ENCODE measurements around the gene FCRL1.

FCRL1 gene, protein sequence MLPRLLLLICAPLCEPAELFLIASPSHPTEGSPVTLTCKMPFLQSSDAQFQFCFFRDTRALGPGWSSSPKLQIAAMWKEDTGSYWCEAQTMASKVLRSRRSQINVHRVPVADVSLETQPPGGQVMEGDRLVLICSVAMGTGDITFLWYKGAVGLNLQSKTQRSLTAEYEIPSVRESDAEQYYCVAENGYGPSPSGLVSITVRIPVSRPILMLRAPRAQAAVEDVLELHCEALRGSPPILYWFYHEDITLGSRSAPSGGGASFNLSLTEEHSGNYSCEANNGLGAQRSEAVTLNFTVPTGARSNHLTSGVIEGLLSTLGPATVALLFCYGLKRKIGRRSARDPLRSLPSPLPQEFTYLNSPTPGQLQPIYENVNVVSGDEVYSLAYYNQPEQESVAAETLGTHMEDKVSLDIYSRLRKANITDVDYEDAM

DNA sequence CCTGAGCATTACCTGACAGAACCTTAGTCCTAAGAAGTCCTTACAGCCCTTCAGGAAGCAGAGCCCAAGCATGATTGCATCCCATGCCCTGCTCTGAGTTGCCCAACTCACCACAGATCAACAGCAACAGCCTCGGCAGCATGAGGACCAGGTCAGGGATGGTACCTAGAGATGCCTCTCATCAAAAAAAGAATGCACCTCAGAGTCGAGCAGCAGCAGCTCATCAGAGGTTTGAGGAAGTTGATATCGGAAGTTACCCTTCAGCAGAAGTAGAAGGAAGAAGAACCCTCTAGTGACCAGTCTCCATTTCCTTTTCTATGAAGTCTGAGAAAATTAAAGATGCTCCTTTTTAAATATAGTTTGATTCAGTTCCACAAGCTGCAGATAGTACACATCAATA, at the start of gene FCRL1:
FCRL1 (minus strand) TSS at position 225 of the 400 bp plus-strand sequence; CDS start at position 142, 83 bp downstream.
- DNase-seq: no peak

DNA sequence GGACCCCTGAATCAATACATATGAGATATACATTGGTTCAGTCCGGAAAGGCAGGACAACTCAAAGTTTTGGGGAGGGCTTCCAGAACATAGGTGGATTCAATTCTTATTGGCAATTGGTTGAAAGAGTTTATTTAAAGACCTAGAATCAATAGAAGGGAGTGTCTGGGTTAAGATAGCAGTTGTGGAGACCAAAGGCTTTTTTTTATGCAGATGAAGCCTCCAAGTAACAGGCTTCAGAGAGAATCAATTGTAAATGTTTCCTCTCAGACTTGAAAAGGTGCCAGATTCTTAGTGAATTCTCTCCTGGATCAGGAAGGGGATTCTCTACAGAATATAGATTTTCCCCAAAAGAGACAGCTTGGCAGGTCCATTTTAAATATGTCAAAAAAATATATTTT, 48.7 kb upstream of the FCRL1 start:
- DNase-seq: no peak

DNA sequence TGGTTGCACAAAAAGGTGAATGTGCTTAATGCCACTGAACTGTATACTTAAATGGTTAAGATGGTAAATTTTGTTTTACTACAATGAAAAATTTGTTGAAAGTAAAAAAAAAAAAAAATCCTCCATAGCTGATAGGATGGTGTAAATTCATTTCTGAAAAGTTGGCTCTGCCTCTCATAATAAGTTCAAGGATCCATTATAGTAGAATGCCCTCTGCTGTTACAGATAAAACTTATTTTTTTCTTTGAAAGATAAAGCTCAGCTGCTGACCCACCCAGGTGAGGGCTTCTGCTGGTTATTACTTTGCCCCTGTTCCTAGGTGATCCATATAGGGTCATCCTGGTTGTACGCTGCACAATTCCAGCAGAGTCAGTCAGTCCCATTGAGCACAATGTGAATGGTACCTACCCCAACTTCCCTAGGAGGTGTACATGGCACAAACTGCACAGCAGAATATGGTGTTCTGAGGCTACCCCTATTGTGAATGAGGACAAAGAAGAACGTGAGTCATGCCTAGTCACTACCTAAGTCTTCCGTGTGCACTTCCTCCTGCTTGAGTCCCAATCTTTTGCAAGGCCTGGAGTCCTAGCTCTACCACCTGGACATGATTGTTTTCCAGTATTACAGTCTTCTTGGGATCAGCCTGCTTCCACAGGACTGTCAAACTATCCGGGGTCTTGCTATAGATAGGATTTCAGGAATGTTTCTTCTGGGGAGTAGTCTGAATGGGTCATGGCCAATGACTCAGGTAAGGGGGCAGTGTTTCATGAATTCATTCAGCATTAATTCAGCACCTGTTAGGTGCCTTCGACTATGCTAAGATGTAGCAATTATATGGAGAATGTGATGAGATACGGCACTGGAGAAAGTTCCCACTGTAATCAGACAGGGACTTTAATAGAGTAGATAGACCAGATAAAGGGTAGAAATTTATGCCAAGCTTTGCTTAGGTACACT, 42.5 kb upstream of the FCRL1 start:
- no peak for DNase-seq

DNA sequence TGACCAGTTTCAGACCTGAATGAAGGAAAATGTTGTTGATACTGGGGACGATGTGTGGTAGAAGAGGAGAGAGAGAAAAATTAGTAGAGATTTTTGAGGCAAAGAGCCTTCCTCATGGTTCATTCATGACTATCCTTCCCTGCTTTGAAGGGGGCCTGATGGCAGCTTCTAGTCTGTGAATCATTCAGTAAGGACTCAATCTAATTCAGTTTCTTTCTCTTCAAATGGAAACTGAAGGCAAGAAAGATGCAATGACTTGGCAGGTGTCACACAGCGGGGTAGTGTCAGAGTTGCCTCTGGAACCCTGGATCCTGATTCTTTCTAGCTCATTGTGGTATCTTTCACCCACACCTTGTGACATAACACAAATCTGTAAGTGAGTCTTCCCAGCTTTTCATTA, 36.6 kb upstream of the FCRL1 start:
- DNase-seq: no peak

DNA sequence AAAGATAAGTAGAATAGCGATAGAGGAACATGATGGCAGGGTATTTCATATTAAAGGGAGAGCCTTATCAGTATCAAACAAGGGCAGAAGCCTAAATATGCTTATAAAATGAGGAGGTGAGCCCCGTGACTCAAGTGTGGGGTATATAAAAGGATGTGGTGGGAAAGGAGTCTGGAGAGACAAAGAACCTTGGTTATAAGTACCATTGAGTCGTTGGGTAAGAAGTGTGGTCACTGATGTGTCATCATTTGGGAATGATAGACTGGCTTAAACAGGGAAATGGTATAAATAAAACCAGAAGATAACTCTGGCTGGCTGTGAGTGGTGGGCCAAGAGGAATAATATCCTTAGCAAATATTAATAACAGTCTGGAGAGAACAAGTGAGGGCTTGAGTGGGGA, 32.6 kb upstream of the FCRL1 start:
- no peak for DNase-seq

DNA sequence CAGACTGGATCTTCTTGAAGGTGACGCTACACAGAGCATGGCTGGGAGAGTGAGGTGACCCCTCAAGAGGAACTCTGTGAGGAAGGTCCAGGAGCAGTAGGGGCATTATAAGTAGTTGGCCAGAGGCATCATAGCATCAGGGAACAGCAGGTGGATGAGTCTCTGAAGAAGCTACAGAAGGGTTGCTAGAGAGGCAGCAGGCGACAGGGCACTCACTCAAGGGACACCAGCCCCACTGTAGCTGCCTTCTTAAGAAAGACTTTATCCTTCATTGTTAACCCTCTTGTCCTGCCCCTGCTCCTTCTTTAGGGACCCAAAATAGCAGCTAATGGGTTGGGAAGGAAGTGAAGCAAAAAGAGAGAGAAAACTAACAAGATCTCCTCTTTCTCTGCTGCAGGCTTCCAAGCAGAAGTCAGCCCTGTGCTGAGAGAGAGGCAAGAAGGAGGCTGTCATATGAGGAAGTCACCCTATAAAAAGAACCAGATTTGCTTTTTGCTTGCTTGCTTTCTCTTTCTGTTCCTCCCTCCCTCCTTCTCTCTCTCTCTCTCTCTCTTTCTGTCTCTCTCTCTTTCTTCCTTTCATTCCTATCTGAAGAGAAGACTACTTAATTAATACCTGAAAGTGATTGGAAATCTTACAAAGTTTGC, 29.4 kb upstream of the FCRL1 start:
- no peak for DNase-seq

DNA sequence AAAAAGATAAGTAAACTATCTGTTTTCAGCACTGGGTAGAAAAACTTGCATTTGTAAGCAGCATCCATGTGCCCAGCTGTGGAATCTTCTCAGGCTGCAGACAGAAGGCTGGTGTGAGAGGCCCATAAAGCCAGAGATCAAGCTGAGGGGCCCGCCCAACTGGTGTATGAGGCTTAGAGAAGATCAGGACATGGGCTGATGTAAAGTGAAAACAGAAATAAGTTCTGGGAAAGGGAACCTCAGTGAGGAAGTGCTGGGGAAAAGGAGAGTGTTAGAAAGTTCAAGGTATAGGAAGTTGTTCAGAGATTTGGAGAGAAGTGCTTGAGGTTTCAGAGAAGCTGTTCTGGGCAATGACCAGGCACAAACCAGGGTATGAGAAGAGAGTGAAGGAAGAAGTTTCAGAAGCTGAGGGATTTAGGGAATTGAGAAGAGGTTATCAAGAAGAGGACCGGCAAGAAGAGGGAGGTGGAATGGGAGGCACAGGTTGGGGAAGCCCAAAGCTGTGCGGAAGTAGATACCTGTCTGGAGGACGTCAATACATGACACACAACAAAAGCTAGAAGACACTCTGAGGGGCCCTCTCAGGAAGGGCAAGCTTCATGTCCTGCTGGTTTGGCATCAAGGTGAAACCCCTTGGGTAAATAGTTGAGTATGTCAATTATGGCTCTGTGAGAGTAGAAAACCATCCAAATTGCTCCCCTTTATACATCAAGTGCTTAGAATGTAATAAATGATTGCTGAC, 24.3 kb upstream of the FCRL1 start:
- DNase-seq: no peak

DNA sequence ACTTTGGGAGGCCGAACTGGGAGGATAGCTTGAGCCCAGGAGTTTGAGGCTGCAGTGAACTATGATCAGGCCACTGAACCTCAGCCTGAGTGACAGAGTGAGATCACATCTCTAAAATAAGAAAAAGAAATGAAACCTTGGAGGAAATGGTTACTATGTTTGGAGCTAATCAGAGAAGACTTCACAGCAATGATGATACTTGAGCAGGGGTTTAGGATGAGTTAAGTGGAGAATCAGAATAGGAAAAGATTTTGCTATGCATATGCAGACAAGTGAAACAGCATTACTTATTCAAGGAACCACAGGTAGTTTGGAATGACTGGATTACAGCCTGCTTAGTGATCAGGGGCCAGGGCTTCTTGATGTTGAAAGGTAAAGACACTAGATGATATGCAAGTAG, 23.0 kb upstream of the FCRL1 start:
- no peak for DNase-seq

DNA sequence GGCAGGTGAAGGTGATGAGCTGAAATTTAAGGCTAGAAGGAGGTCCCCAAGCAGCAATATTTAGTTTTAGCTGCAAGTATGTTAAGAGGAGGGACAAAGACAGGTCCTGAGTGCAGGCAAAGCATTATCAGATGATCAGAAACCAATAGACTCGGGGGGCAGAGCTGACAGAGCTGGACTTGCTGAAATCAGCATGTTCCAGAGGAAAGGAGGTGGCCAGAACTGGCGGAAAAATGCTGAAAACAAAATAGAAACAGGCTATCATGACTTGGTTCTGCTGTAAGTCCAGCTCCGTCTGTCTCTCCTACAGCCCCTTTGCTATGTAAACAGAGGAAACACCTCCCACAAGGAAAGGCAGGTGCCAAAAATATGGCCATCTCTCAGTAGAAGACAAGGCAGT, 21.8 kb upstream of the FCRL1 start, which contains the start of gene CD5L:
CD5L (minus strand) TSS at position 101 of the 400 bp plus-strand sequence. CDS start 107 bp downstream, outside the sequence.
- DNase-seq: no peak

DNA sequence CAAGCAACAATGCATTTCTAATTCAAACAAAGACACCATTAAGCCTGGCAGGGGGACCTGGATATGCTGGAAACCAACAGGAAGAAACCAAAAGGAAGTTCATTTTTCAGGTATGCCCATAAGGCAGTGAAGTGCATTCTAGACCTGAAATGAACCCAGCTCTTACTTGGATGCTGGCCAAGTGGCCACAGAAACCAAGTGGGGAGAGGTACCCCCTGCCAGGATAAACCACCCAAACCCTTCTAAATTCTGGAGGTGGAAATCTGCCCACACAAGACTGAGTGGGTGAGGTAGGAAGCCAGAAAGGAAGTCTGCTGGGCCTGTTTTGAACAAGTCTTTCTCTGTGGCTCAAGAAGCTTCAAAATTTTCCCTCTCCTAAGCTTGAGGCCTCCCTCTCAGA, 19.0 kb upstream of the FCRL1 start:
- DNase-seq: no peak

DNA sequence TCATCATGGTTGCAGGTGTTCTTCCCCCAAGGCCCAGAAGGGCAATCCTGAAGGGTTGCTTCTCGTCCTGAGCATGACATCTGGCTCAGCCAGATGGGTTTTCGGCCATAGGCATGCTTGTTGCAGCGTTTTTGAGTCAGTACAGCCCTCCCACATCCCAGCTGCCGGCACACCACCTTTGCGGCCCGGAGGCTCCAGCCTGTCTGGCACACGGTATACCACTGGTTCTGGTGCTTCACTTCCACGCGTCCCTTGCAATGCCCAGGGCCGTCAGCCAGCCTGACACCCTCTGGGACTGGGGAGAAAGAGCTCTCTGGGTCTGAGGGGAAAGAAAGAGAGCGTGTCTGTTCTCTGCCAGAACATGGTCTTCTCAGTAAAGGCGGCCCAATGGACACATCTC, 14.5 kb upstream of the FCRL1 start:
- no peak for DNase-seq

DNA sequence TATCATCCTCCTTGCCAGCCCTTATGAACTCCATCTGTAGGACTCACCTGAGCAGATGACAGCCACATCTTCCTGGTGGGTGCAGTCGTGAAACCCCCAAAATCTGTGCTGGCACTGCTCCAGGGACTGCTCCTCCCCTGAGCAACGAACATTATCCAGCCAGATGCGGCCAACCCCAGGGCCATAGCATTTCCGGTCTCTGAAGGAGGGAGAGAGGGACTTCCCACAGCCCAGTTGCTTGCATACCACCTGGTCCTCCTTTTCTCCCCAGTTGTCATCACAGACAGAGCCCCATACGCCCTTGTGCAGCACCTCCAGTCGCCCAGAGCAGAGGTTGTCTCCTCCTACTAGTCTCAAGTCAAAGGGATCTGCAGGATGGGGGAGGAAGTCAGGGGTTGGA, 13.2 kb upstream of the FCRL1 start:
- DNase-seq: no peak

DNA sequence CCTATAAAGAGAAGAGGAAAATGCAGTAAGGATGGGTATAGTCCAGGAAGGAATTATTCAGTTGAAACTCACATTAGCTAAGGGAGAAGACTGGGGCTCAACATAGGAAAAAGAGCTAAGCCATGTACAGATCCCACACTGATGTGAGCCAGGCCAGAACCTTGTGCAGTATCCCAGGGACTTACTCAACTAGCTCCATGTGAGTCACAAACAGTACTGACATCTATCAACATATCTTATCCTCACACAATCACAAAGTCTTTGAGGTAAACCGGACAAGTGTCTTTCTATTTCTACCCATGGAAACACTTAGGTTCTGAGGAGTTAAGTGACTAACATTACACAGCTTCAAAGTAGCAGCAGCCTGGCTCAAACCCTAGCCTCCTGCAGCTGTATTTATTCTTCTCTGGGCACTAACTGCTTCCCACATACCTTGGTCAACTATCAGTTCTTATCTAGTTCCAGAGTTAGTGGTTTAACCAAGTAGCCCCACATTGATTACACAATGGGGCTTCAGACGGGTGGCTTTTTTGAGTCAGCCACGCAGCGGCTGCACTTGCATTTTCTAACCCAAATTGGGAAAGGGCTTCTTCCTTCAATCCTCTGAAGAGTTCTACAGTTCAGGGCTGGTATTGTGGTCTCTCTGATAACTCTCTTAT, 12.2 kb upstream of the FCRL1 start:
- DNase-seq: no peak

DNA sequence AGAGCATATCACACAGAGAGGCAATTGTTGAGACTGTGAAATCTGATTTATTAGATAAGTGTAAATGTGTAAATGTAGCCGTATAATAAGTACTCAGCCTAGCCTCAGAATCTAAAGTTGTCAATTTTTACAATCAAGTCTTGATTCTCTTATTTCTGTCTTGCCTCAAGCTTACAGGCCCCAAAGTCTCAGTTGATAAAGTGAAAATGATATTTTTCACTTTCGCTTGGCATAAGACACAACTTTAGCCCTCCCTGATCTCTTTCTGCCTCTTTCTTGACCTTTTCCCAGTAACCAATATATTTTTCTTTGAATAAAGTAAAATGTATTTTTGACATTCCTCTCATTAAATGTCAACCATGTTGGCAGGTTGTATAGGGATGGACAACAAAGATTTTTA, 11.0 kb upstream of the FCRL1 start:
- no peak for DNase-seq

DNA sequence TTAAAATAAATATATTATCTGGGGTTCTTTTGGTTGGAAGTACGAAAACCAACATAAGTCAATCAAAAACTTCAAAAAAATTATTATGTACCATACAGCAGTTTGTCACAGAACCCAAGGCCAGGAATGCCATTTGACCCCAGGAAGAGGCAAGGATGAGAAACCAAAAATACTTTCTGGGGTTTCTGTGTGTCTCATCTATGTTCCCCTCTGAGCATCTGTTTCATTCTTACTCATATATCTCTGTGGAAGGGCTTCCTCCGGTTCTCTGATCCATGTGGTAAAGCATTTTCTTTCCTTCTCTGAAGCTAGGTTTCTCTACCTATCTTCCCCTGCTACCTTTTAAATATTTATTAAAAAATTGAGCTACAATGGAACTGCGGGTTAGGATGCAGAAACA, 9.8 kb upstream of the FCRL1 start:
- DNase-seq: no peak

DNA sequence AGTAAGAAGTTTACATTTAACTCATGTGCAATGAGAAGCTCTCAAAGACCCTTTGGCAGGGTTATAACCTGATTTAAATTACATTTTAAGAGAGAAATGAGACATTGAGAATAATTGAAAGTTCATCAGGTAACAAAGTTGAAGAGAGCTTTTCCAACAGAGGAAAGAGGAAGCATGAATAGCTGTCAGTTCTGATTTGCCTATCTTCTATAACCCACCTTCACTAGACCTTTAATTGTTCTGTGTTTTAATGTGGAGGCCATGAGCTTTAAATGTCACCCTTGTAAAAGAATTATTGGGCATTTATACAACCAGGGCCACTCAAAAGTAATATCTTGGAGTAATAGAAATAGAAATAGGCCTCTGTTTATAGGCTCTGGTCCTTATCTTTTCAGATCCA, 9.3 kb upstream of the FCRL1 start:
- no peak for DNase-seq

DNA sequence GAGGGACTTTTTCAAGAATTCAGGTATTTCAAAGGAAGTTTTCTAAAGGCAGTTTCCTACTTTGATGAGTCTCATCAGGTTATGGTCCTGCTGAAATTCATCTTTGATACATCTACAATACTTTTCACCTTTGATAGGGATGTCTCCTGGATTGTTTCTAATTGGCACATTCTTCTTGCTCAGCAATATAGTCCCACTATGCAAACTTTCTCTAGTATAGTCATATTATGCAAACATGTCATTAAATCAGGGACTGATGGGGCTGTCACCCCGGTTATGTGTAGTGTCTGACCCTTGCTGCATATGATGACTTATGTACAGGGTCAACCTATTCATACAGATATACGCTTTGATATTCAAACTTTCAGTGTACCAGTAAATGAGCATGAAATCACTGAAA, 379 bp upstream of the FCRL1 start:
- no peak for DNase-seq

DNA sequence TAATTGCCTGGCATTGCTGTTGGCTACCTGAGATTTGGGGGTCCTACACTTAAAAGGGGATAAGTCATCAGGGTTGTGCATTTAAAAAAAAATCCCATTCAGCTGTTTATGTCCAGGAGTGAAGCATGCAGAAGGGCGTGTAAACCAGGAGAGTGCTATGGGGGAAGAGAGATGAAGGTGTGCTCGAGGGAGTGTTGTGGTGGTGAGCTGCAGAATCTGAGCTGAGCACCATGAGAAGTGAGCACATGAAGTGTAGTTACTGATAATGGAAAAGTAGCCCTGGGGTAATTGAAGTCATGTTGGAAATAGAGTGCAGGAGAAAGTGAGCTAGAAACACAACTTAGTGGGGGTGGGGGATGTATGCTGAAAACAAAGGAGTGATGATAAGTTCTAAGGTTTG, 705 bp downstream of the FCRL1 start:
- no peak for DNase-seq

DNA sequence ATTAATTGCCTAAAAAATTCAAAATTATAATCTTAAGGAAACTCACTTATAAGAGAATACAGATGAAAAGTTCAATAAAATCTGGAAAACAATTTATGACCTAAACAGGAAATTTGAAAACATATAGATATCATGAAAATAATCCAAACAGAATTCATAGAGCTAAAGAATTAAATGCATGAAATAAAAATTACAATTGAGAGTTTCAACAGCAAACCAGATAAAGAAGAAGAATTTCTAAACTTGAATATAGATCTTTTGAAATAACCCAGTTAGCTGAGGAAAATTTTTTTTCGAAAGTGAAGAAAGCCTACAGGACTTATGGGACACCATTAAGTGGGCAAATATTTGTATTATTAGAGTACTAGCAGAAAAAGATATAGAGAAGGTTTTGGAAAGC, 6.7 kb downstream of the FCRL1 start:
- DNase-seq: no peak

DNA sequence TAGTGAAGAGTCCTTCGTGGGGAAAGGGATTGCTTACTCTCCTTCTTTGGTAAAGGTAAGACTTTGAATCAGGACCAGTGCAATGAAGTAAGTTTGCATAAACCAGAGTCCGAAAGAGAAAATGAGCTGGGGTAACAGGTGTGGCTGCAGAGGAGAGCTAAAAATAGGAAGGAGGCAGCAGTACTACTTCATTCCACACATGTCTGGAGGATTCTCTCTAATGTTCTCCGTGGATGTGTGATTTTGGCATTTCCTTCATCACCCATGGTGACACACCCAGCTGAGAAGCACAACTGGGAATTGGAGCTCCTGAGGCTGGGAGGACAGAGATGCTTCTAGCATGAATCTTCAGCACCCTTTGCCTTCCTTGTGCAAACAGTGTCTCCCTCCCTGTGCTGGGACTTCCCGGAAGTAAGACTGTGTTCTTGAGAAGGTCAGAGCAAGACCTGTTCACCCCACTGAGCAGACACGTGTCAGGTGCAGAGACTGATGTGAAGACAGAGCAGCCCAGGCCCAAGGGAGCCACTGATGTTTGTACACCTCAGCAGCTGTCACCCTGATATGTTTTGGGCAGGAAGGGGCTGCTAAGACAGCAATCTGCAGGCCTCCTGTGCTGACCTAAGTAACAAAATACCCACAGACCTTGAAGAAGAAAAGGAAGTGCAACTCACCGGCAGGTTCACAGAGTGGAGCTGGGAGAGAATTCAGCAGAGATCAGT, 13.3 kb downstream of the FCRL1 start:
- DNase-seq: no peak

DNA sequence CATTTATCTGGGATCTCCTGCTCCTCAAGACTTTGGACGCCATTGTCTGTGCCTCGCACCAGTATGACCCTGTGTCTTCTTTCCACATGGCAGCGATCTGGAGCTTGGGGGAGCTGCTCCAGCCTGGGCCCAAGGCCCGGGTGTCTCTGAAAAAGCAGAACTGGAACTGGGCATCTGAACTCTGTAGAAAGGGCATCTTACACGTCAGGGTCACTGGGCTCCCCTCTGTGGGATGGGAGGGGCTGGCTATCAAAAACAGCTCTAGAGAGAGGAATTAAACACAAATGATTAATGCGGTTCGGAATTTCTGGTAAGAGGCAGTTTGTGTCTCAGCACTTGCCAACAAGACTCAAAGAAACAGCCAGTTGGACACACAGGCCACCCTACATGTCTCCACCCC, 16.1 kb downstream of the FCRL1 start:
- no peak for DNase-seq

Data from NCI-H146 (cell line).